NB4 (cell line): ENCODE data around the gene TDRD1.

ENCODE experiments used
- DNase-seq: peaks from one replicate; pipeline ENCODE4 v3.0.0; 2010; ENCODE audit warnings: low read depth
- H3K4me3 ChIP-seq: one replicate; pipeline ENCODE4 v1.5.1; 2011; ENCODE audit warnings: mild to moderate bottlenecking, low read depth, low read length, moderate library complexity
- CTCF ChIP-seq: IDR thresholded peaks from one replicate; pipeline ENCODE4 v1.5.1; 2012; ENCODE audit warnings: low read depth, low read length
- MYC ChIP-seq: IDR thresholded peaks from 2 replicates; pipeline ENCODE4 v1.6.1; 2011; ENCODE audit warnings: low read depth, low read length
- POLR2A ChIP-seq: IDR thresholded peaks from 2 replicates; pipeline ENCODE4 v1.6.1; 2011; ENCODE audit warnings: mild to moderate bottlenecking; ENCODE audit not compliant: insufficient read length; ENCODE audit errors: extremely low read depth
- TF ChIP-seq, protein P1 (sequence below): IDR thresholded peaks from 2 replicates; pipeline ENCODE4 v1.6.1; 2011; ENCODE audit warnings: low read depth, low read length

Gene TDRD1

GRCh38 chr10:114258274-114258840 lies 79.2 kb downstream of the TDRD1 start:
- TF ChIP-seq MYC, result no peak
- TF ChIP-seq, protein P1, sequence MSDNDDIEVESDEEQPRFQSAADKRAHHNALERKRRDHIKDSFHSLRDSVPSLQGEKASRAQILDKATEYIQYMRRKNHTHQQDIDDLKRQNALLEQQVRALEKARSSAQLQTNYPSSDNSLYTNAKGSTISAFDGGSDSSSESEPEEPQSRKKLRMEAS, result no peak
- TF ChIP-seq CTCF, result no peak
- no peak for TF ChIP-seq POLR2A
- H3K4me3 ChIP-seq, result no peak overlapping the region
- no peak for DNase-seq

GRCh38 chr10:114259824-114260223 lies 80.7 kb downstream of the TDRD1 start:
- TF ChIP-seq CTCF, result no peak
- TF ChIP-seq MYC, result no peak
- no peak for TF ChIP-seq POLR2A
- TF ChIP-seq, protein P1, result no peak
- no peak for DNase-seq
- H3K4me3 ChIP-seq, result no peak overlapping the region

DNA sequence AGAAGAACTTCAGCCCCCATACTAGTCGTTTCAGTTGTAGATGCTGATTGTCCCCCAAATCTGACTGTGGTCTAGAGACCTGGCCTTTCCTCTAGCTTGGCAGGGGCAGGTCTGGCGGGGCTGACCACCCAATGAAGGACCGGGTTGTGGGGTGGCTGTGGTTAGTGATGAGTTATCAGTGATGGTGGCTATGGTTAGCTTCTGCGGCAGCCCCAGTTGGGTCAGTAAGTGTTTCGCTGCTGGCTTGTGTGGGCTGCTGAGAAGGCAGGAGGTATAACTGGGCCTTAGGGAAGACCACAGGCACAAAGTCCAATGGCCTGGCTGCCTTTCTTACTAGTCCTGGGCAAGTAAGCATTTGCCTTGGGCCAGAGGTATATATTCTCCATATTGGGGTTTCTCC lies 81.2 kb downstream of the TDRD1 start:
- TF ChIP-seq, protein P1, result no peak
- TF ChIP-seq POLR2A, result no peak
- no peak for TF ChIP-seq MYC
- H3K4me3 ChIP-seq, result no peak overlapping the region
- DNase-seq, result no peak

GRCh38 chr10:114261076-114261475 lies 81.9 kb downstream of the TDRD1 start:
- no peak for DNase-seq
- no peak overlapping the region for H3K4me3 ChIP-seq
- TF ChIP-seq, protein P1, result no peak
- TF ChIP-seq CTCF, result no peak
- TF ChIP-seq POLR2A, result no peak
- TF ChIP-seq MYC, result no peak

GRCh38 chr10:114262496-114262895 lies 83.3 kb downstream of the TDRD1 start:
- no peak overlapping the region for H3K4me3 ChIP-seq
- TF ChIP-seq, protein P1, result no peak
- TF ChIP-seq POLR2A, result no peak
- no peak for DNase-seq

- TF ChIP-seq POLR2A (no peak), MYC (no peak), CTCF (no peak)
- TF ChIP-seq, protein P1, result no peak
Observed at GRCh38 chr10:114265392-114266053, 86.4 kb downstream of the TDRD1 start.

DNA sequence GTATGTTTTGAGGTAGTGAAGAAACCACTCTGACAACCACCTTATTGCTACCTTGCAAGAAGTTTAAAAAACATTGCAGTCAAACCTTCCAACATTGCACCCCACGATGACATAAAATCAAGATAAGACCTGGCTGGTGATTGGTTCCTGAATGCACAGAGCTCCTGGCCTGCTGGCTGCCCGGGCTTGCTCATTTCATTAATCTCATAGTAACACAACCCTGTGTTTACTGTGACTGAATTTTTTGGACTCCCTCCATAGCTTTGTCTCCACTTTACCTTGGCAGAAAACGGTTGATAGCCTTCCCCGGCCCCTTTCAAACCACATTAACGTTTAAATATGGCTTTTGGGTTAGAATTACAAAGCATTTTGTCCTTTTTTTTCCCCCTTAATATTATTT lies 87.4 kb downstream of the TDRD1 start:
- H3K4me3 ChIP-seq, result no peak overlapping the region
- no peak for TF ChIP-seq POLR2A
- no peak for TF ChIP-seq CTCF
- TF ChIP-seq, protein P1, result no peak
- no peak for TF ChIP-seq MYC
- no peak for DNase-seq

More at GRCh38 chr10:114265392-114266053, 86.4 kb downstream of the TDRD1 start:
- no peak overlapping the region for H3K4me3 ChIP-seq
- DNase-seq, result no peak
